Gastroesophageal sphincter (tissue), 3 donors: ENCODE measurements around the gene CDPF1.

Experiments
- POLR2A ChIP-seq, 2 donors: fragments of 450-650 bp; IDR thresholded peaks; one replicate each; pipeline ENCODE4 v1.6.1; 2017; ENCODE audit warnings: antibody characterized with exemption in 2 of 2, mild to moderate bottlenecking in 2 of 2, moderate library complexity in 1 of 2
- TF ChIP-seq, protein P1 (sequence below), 4 experiments: fragments of 200-600 bp in 2 of 4; fragments of 450-650 bp in 2 of 4; sonication (generic) in 1 of 4; IDR thresholded peaks; one replicate each; pipeline ENCODE4 v1.5.1; 2017 to 2019; ENCODE audit warnings: antibody characterized with exemption in 4 of 4, mild to moderate bottlenecking in 2 of 4, moderate library complexity in 2 of 4

DNA sequence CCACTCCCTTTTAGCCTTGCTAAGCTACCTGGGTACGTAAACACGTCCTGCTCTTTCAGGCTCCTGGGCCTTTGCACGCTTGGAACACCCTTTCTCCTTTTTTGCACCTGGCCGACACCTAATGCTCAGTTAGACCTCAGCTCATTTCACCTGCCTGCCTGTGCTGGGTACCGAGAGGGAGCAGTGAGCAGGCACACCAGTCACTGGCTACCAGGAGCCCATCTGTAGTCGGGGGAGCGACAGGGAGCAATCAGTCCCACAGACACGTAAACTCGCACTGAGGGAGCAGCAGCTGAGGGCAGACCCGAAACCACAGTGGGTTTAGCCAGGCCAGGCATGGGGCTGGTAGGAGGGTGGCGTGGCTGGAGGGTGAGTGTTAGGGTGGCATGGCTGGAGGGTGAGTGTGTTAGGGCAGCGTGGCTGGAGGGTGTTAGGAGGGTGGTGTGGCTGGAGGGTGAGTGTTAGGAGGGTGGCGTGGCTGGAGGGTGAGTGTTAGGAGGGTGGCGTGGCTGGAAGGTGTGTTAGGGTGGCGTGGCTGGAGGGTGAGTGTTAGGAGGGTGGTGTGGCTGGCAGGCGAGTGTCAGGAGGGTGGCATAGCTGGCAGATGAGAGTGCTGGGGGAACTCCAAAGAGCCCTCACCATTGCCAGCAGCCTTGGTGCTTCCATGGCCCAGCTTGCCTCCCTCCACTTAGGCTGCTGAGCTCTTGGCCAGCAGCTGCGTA is 40.2 kb upstream of the CDPF1 start:
- TF ChIP-seq, protein P1, sequence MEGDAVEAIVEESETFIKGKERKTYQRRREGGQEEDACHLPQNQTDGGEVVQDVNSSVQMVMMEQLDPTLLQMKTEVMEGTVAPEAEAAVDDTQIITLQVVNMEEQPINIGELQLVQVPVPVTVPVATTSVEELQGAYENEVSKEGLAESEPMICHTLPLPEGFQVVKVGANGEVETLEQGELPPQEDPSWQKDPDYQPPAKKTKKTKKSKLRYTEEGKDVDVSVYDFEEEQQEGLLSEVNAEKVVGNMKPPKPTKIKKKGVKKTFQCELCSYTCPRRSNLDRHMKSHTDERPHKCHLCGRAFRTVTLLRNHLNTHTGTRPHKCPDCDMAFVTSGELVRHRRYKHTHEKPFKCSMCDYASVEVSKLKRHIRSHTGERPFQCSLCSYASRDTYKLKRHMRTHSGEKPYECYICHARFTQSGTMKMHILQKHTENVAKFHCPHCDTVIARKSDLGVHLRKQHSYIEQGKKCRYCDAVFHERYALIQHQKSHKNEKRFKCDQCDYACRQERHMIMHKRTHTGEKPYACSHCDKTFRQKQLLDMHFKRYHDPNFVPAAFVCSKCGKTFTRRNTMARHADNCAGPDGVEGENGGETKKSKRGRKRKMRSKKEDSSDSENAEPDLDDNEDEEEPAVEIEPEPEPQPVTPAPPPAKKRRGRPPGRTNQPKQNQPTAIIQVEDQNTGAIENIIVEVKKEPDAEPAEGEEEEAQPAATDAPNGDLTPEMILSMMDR (IDR thresholded peaks at IDR 0.05) = no peak
- no peak for TF ChIP-seq POLR2A (IDR thresholded peaks at IDR 0.05)
